HepG2 (cell line): ENCODE data around the gene EVL.

Experiments
- ATF1 ChIP-seq: IDR thresholded peaks from 2 replicates; pipeline ENCODE4 v1.6.1; 2016; ENCODE audit warnings: mild to moderate bottlenecking, control low read depth
- MTF1 ChIP-seq: sonication (generic); formaldehyde crosslinking; IDR thresholded peaks from 2 replicates; pipeline ENCODE4 v1.5.0; 2020; ENCODE audit warnings: missing genetic modification reagents
- POLR2A ChIP-seq, 2 experiments: IDR thresholded peaks; 2 replicates each; pipeline ENCODE4 v1.6.1; 2011; ENCODE audit warnings: low read depth in 2 of 2, low read length in 2 of 2, mild to moderate bottlenecking in 1 of 2, moderate library complexity in 1 of 2; ENCODE audit not compliant: insufficient read depth in 1 of 2
- SALL2 ChIP-seq: sonication (generic); formaldehyde crosslinking; IDR thresholded peaks from 2 replicates; pipeline ENCODE4 v1.8.1; 2023; ENCODE audit warnings: mild to moderate bottlenecking, missing genetic modification reagents, inconsistent platforms
- SMYD3 ChIP-seq: sonication (generic); formaldehyde crosslinking; IDR thresholded peaks from 2 replicates; pipeline ENCODE4 v1.8.1; 2023; ENCODE audit warnings: mild to moderate bottlenecking, missing genetic modification reagents
- THRA ChIP-seq: sonication (generic); formaldehyde crosslinking; IDR thresholded peaks from 2 replicates; pipeline ENCODE4 v1.4.0; 2020; ENCODE audit warnings: missing genetic modification reagents, borderline replicate concordance
- ZBTB2 ChIP-seq: sonication (generic); formaldehyde crosslinking; IDR thresholded peaks from 2 replicates; pipeline ENCODE4 v1.8.0; 2022; ENCODE audit warnings: low read depth, missing genetic modification reagents
- ZNF335 ChIP-seq: sonication (generic); formaldehyde crosslinking; IDR thresholded peaks from 2 replicates; pipeline ENCODE4 v1.4.0; 2020; ENCODE audit warnings: missing genetic modification reagents

- TF ChIP-seq POLR2A (IDR thresholded peaks at IDR 0.05; ENCODE audit: insufficient read depth in 1 of 2, low read depth in 2 of 2, low read length in 2 of 2) (no peak), SALL2 (CRISPR knock-in tag) (no peak), ZBTB2 (CRISPR knock-in tag) (no peak), MTF1 (CRISPR knock-in tag) (no peak), SMYD3 (no peak), ZNF335 (CRISPR knock-in tag) (no peak), ATF1 (CRISPR knock-in tag) (no peak), THRA (CRISPR knock-in tag) (no peak)
Measured at GRCh38 chr14:100092832-100093231, 27.6 kb downstream of the EVL start.
